ENCODE measurements around the gene SMAD3. TPM values are rescaled to one million over a fixed set of nuclear protein-coding genes. Genes with fewer than 3 reads are reported as not detected.

SMAD3 gene
- total and polyA plus RNA-seq, 10 of the 15 experiments (the other 5 are each of a cell fraction or from before 2014, with no cell fraction given) = 5.6 to 43.2 (median 16.0) TPM

- TF ChIP-seq ZBTB4 (CRISPR knock-in tag; IDR thresholded peaks at IDR 0.05) = no peak
- TF ChIP-seq NFXL1 (IDR thresholded peaks at IDR 0.05; ENCODE audit: borderline replicate concordance) = no peak
- no peak for TF ChIP-seq ELK1 (IDR thresholded peaks at IDR 0.05; ENCODE audit: low read depth, low read length)
- peak; percentile 90 for TF ChIP-seq MTA2 (IDR thresholded peaks at IDR 0.05; ENCODE audit: low read depth)
- no peak for TF ChIP-seq NR2C2 (IDR thresholded peaks at IDR 0.05; ENCODE audit: borderline replicate concordance, control insufficient read depth, insufficient read length, low read depth)
- peak; percentile 90 for TF ChIP-seq ZNF384 (IDR thresholded peaks at IDR 0.05; ENCODE audit: borderline replicate concordance, low read depth, low read length)
- TF ChIP-seq LARP7 (IDR thresholded peaks at IDR 0.05) = no peak
Observed at GRCh38 chr15:67085818-67086636, 20.6 kb downstream of the SMAD3 start (continued).
